ENCODE results near the gene C12orf42.

Gene C12orf42

GRCh38 chr12:103373088-103373523 lies 122.7 kb downstream of the C12orf42 start:
- H3K23ac ChIP-seq (ENCODE audit: low read length in 2 of 2) = no peak overlapping the region
- no peaks in the 10 kb centered on the region for H3K4me1 ChIP-seq (ENCODE audit: control insufficient read depth, insufficient read depth, low read depth, low read length)
- no peak overlapping the region for H4K91ac ChIP-seq (ENCODE audit: low read length)
- no peak overlapping the region for H4K8ac ChIP-seq (ENCODE audit: low read length)
- no peaks in the 10 kb centered on the region for H3K9me3 ChIP-seq (ENCODE audit: control insufficient read depth, low read length)
- H3K27ac ChIP-seq (ENCODE audit: low read length, poor library complexity, severe bottlenecking) = no peak overlapping the region
- H3K14ac ChIP-seq (ENCODE audit: low read length in 2 of 2) = no peak overlapping the region
- H3K79me1 ChIP-seq (replicated peaks; ENCODE audit: low read length, poor library complexity, severe bottlenecking) = no peaks in the 10 kb centered on the region
- H3K9ac ChIP-seq (ENCODE audit: low read length) = no peak overlapping the region
- H2BK5ac ChIP-seq (ENCODE audit: low read depth, low read length, poor library complexity, severe bottlenecking) = no peak overlapping the region
- no peak overlapping the region for H3K18ac ChIP-seq (ENCODE audit: low read depth in 1 of 2, low read length in 2 of 2)
- no peaks in the 10 kb centered on the region for H3K36me3 ChIP-seq (ENCODE audit: control insufficient read depth in 1 of 2, insufficient read depth in 2 of 2, low read depth in 1 of 2, low read length in 2 of 2)
- no peak overlapping the region for H3K4ac ChIP-seq (ENCODE audit: low read depth in 1 of 2, low read length in 2 of 2)
- no peak for DNase-seq
- no peak overlapping the region for H2BK15ac ChIP-seq (ENCODE audit: low read depth, poor library complexity, severe bottlenecking)
- no peak overlapping the region for H2AK5ac ChIP-seq (ENCODE audit: low read length, severe bottlenecking)
- H2BK12ac ChIP-seq (ENCODE audit: low read length in 2 of 2) = no peak overlapping the region
- H2AFZ ChIP-seq (ENCODE audit: low read depth, low read length) = no peak overlapping the region
- no peak overlapping the region for H3K4me2 ChIP-seq (ENCODE audit: low read length, poor library complexity, severe bottlenecking)
- H2BK120ac ChIP-seq (ENCODE audit: low read depth, low read length) = no peak overlapping the region
- no peak overlapping the region for H3K4me3 ChIP-seq (ENCODE audit: insufficient read depth in 1 of 2, low read depth in 1 of 2, low read length in 2 of 2)
- H3K27me3 ChIP-seq (ENCODE audit: control insufficient read depth in 1 of 2, insufficient read depth in 1 of 2, low read length in 2 of 2) = no peaks in the 10 kb centered on the region
- WGBS = 100% methylated on average over 2 of the region's 4 CpGs

GRCh38 chr12:103369929-103370328 lies 125.8 kb downstream of the C12orf42 start:
- WGBS = no CpG with 5 or more reads among the region's 1 CpG
- H2BK120ac ChIP-seq (ENCODE audit: low read depth, low read length) = no peak overlapping the region
- H3K23ac ChIP-seq (ENCODE audit: low read length in 2 of 2) = no peak overlapping the region
- no peaks in the 10 kb centered on the region for H3K36me3 ChIP-seq (ENCODE audit: control insufficient read depth in 1 of 2, insufficient read depth in 2 of 2, low read depth in 1 of 2, low read length in 2 of 2)
- no peak overlapping the region for H2BK5ac ChIP-seq (ENCODE audit: low read depth, low read length, poor library complexity, severe bottlenecking)
- no peak overlapping the region for H2BK15ac ChIP-seq (ENCODE audit: low read depth, poor library complexity, severe bottlenecking)
- no peaks in the 10 kb centered on the region for H3K4me1 ChIP-seq (ENCODE audit: control insufficient read depth, insufficient read depth, low read depth, low read length)
- no peak overlapping the region for H2BK12ac ChIP-seq (ENCODE audit: low read length in 2 of 2)
- H2AK5ac ChIP-seq (ENCODE audit: low read length, severe bottlenecking) = no peak overlapping the region
- no peak overlapping the region for H3K14ac ChIP-seq (ENCODE audit: low read length in 2 of 2)
- H3K9ac ChIP-seq (ENCODE audit: low read length) = no peak overlapping the region
- no peak overlapping the region for H3K4me3 ChIP-seq (ENCODE audit: insufficient read depth in 1 of 2, low read depth in 1 of 2, low read length in 2 of 2)
- no peak overlapping the region for H2AFZ ChIP-seq (ENCODE audit: low read depth, low read length)
- no peak overlapping the region for H3K27ac ChIP-seq (ENCODE audit: low read length, poor library complexity, severe bottlenecking)
- H3K9me3 ChIP-seq (ENCODE audit: control insufficient read depth, low read length) = peaks cover 6% of the 10 kb centered on the region
- H3K18ac ChIP-seq (ENCODE audit: low read depth in 1 of 2, low read length in 2 of 2) = no peak overlapping the region
- no peak overlapping the region for H4K8ac ChIP-seq (ENCODE audit: low read length)
- H3K4me2 ChIP-seq (ENCODE audit: low read length, poor library complexity, severe bottlenecking) = no peak overlapping the region
- no peaks in the 10 kb centered on the region for H3K27me3 ChIP-seq (ENCODE audit: control insufficient read depth in 1 of 2, insufficient read depth in 1 of 2, low read length in 2 of 2)
- H3K4ac ChIP-seq (ENCODE audit: low read depth in 1 of 2, low read length in 2 of 2) = no peak overlapping the region
- H4K91ac ChIP-seq (ENCODE audit: low read length) = no peak overlapping the region
- no peaks in the 10 kb centered on the region for H3K79me1 ChIP-seq (replicated peaks; ENCODE audit: low read length, poor library complexity, severe bottlenecking)
- no peak for DNase-seq

GRCh38 chr12:103368167-103368566 lies 127.6 kb downstream of the C12orf42 start:
- Histone ChIP-seq H2AK5ac (ENCODE audit: low read length, severe bottlenecking) (no peak overlapping the region), H3K4ac (ENCODE audit: low read depth in 1 of 2, low read length in 2 of 2) (no peak overlapping the region), H3K36me3 (ENCODE audit: control insufficient read depth in 1 of 2, insufficient read depth in 2 of 2, low read depth in 1 of 2, low read length in 2 of 2) (no peaks in the 10 kb centered on the region), H3K23ac (ENCODE audit: low read length in 2 of 2) (no peak overlapping the region), H3K4me2 (ENCODE audit: low read length, poor library complexity, severe bottlenecking) (no peak overlapping the region), H3K4me1 (ENCODE audit: control insufficient read depth, insufficient read depth, low read depth, low read length) (no peaks in the 10 kb centered on the region), H3K27me3 (ENCODE audit: control insufficient read depth in 1 of 2, insufficient read depth in 1 of 2, low read length in 2 of 2) (no peaks in the 10 kb centered on the region), H2AFZ (ENCODE audit: low read depth, low read length) (no peak overlapping the region), H3K4me3 (ENCODE audit: insufficient read depth in 1 of 2, low read depth in 1 of 2, low read length in 2 of 2) (no peak overlapping the region), H3K79me1 (replicated peaks; ENCODE audit: low read length, poor library complexity, severe bottlenecking) (no peaks in the 10 kb centered on the region), H3K9me3 (ENCODE audit: control insufficient read depth, low read length) (peaks cover 10% of the 10 kb centered on the region), H2BK15ac (ENCODE audit: low read depth, poor library complexity, severe bottlenecking) (no peak overlapping the region), H2BK5ac (ENCODE audit: low read depth, low read length, poor library complexity, severe bottlenecking) (no peak overlapping the region), H3K14ac (ENCODE audit: low read length in 2 of 2) (no peak overlapping the region), H4K8ac (ENCODE audit: low read length) (no peak overlapping the region), H3K18ac (ENCODE audit: low read depth in 1 of 2, low read length in 2 of 2) (no peak overlapping the region), H4K91ac (ENCODE audit: low read length) (no peak overlapping the region), H3K27ac (ENCODE audit: low read length, poor library complexity, severe bottlenecking) (no peak overlapping the region), H3K9ac (ENCODE audit: low read length) (no peak overlapping the region), H2BK120ac (ENCODE audit: low read depth, low read length) (no peak overlapping the region), H2BK12ac (ENCODE audit: low read length in 2 of 2) (no peak overlapping the region)
- WGBS = 50% methylated on average over 1 of the region's 1 CpG
- DNase-seq = no peak

- H3K9me3 ChIP-seq (ENCODE audit: control insufficient read depth, low read length) = peaks cover 6% of the 10 kb centered on the region
- H3K79me1 ChIP-seq (replicated peaks; ENCODE audit: low read length, poor library complexity, severe bottlenecking) = no peaks in the 10 kb centered on the region
- no peak overlapping the region for H4K8ac ChIP-seq (ENCODE audit: low read length)
- no peak overlapping the region for H2BK15ac ChIP-seq (ENCODE audit: low read depth, poor library complexity, severe bottlenecking)
- no peak overlapping the region for H3K14ac ChIP-seq (ENCODE audit: low read length in 2 of 2)
- no peak for DNase-seq
- no peak overlapping the region for H3K27ac ChIP-seq (ENCODE audit: low read length, poor library complexity, severe bottlenecking)
- no peak overlapping the region for H3K4me2 ChIP-seq (ENCODE audit: low read length, poor library complexity, severe bottlenecking)
- H3K4me3 ChIP-seq (ENCODE audit: insufficient read depth in 1 of 2, low read depth in 1 of 2, low read length in 2 of 2) = no peak overlapping the region
- no peak overlapping the region for H3K9ac ChIP-seq (ENCODE audit: low read length)
- H3K27me3 ChIP-seq (ENCODE audit: control insufficient read depth in 1 of 2, insufficient read depth in 1 of 2, low read length in 2 of 2) = no peaks in the 10 kb centered on the region
- no peak overlapping the region for H2BK120ac ChIP-seq (ENCODE audit: low read depth, low read length)
- no peak overlapping the region for H4K91ac ChIP-seq (ENCODE audit: low read length)
- no peaks in the 10 kb centered on the region for H3K4me1 ChIP-seq (ENCODE audit: control insufficient read depth, insufficient read depth, low read depth, low read length)
- no peak overlapping the region for H2BK5ac ChIP-seq (ENCODE audit: low read depth, low read length, poor library complexity, severe bottlenecking)
- no peak overlapping the region for H3K4ac ChIP-seq (ENCODE audit: low read depth in 1 of 2, low read length in 2 of 2)
- H2BK12ac ChIP-seq (ENCODE audit: low read length in 2 of 2) = no peak overlapping the region
- H3K23ac ChIP-seq (ENCODE audit: low read length in 2 of 2) = no peak overlapping the region
- no peaks in the 10 kb centered on the region for H3K36me3 ChIP-seq (ENCODE audit: control insufficient read depth in 1 of 2, insufficient read depth in 2 of 2, low read depth in 1 of 2, low read length in 2 of 2)
- H2AK5ac ChIP-seq (ENCODE audit: low read length, severe bottlenecking) = no peak overlapping the region
- 74% methylated on average over 2 of the region's 2 CpGs for WGBS
- H2AFZ ChIP-seq (ENCODE audit: low read depth, low read length) = no peak overlapping the region
- H3K18ac ChIP-seq (ENCODE audit: low read depth in 1 of 2, low read length in 2 of 2) = no peak overlapping the region
Measured at GRCh38 chr12:103354403-103354802, 141.4 kb downstream of the C12orf42 start.
